ENCODE results near the gene PRM3.

The PRM3 gene

GRCh38 chr16:11280616-11281522 lies 7.4 kb upstream of the PRM3 start, which contains the start of gene PRM1:
PRM1 (minus strand) TSS chr16:11281330; CDS start chr16:11281238, 92 bp downstream.
- DNase-seq, result no peak

- DNase-seq, result no peak
Measured at GRCh38 chr16:11278681-11279628, 5.5 kb upstream of the PRM3 start.

GRCh38 chr16:11277607-11278337 lies 4.3 kb upstream of the PRM3 start:
- no peak for DNase-seq

GRCh38 chr16:11276896-11277593 lies 3.6 kb upstream of the PRM3 start:
- DNase-seq, result no peak

- no peak for DNase-seq
Measured at GRCh38 chr16:11276143-11276895, 2.9 kb upstream of the PRM3 start, which contains the start of gene PRM2. PRM2 (minus strand) TSS chr16:11276480; CDS start chr16:11276370, 110 bp downstream.

GRCh38 chr16:11274964-11275363 lies 1.5 kb upstream of the PRM3 start:
- DNase-seq, result no peak

GRCh38 chr16:11273721-11274324 lies 394 bp upstream of the PRM3 start:
- DNase-seq, result no peak

- no peak for DNase-seq
Measured at GRCh38 chr16:11272484-11272883, 945 bp downstream of the PRM3 start.

- DNase-seq, result no peak
Measured at GRCh38 chr16:11271610-11272009, 1.8 kb downstream of the PRM3 start.

GRCh38 chr16:11270602-11271162 lies 2.7 kb downstream of the PRM3 start:
- DNase-seq, result no peak

GRCh38 chr16:11268921-11269375 lies 4.5 kb downstream of the PRM3 start, which contains the start of gene TNP2:
TNP2 (minus strand) TSS chr16:11269325; CDS start chr16:11269262, 63 bp downstream.
- no peak for DNase-seq

GRCh38 chr16:11265124-11265523 lies 8.3 kb downstream of the PRM3 start:
- DNase-seq, result no peak

- DNase-seq, result no peak
Measured at GRCh38 chr16:11264155-11264832, 9.1 kb downstream of the PRM3 start.

GRCh38 chr16:11263737-11264136 lies 9.7 kb downstream of the PRM3 start:
- peak; percentile 78 for DNase-seq

- peak; percentile 28 for DNase-seq
Measured at GRCh38 chr16:11262915-11263314, 10.5 kb downstream of the PRM3 start.

GRCh38 chr16:11260596-11260966 lies 12.8 kb downstream of the PRM3 start:
- no peak for DNase-seq

GRCh38 chr16:11259655-11260595 lies 13.5 kb downstream of the PRM3 start:
- DNase-seq, result no peak
